ENCODE measurements around the gene OSCP1.
A peak's percentile ranks its signal among the peaks of the same experiment; 100 is the strongest.

Gene OSCP1

DNA sequence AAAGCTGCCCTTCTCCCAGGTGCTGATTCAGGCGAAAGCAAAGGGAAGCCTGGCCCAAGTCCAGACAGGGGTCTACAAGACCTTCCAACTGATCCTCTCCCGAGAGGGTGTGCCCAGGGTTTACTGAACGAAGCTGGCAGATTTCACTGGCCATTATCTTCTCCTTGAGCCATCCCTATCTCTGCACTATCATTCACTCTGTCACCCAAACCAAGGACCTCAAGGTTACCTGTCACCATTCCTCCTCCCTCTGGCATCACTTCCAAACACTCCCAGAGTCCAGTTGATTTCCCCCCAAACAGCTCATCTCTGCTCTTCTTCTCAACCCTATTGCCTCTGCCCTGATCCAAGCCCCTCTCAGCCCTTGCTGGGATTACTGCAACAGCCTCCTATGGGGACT, 69.5 kb downstream of the OSCP1 start:
- no peak for DNase-seq

GRCh38 chr1:36380143-36380619, 70.1 kb downstream of the OSCP1 start:
- DNase-seq = no peak

DNA sequence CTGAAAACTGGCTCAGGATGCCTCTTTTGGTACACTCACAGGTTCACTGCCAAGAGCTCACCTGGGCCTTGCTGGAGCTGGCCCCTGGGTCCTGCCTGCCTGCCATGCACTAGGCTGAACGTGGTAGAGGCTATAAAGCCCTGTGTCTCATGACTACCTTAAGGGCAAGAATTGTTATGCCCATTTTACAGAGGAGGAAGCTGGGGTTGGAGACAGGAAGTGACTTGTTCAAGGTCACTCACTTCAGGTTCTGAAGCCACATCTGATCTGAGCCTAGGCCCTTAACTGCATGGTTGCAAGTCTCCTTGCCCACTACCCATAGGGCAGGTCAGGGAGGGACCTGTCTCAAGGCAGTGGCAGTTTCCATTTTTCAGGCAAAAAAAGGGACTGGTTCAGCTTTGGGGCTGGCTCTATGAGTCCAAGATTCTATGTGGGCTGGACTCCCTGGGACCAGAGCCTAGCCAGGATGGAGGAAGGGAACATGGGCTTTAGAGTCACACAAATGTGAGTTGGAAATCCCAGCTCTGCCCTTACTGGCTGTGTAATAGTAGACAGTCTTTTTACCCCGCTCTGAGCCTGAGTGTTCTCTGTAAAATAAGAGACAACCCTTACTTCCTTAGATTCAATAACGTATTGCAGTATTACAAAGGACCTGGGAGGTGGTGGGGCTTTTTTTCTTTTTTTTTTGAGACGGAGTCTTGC, 72.3 kb downstream of the OSCP1 start:
- DNase-seq = no peak

DNA sequence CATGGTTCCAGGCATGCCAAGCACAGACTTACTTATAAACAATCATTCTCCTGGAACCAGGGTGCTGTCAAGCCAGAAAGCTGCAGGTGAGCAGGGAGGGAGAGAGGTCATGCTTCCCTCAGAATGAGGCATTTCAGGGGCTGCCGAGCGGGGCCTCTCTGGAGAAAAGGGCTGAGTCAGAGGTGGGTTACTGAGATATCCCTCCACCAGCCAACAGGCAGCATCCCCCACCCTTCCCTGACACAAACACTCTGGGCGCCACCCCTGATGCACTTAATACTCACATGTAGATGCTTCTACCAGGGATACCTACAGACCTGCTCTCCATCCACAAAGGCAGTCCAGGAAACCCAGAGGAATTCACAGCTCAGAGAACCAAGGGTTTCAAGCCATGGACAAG, 77.6 kb downstream of the OSCP1 start:
- DNase-seq = no peak

DNA sequence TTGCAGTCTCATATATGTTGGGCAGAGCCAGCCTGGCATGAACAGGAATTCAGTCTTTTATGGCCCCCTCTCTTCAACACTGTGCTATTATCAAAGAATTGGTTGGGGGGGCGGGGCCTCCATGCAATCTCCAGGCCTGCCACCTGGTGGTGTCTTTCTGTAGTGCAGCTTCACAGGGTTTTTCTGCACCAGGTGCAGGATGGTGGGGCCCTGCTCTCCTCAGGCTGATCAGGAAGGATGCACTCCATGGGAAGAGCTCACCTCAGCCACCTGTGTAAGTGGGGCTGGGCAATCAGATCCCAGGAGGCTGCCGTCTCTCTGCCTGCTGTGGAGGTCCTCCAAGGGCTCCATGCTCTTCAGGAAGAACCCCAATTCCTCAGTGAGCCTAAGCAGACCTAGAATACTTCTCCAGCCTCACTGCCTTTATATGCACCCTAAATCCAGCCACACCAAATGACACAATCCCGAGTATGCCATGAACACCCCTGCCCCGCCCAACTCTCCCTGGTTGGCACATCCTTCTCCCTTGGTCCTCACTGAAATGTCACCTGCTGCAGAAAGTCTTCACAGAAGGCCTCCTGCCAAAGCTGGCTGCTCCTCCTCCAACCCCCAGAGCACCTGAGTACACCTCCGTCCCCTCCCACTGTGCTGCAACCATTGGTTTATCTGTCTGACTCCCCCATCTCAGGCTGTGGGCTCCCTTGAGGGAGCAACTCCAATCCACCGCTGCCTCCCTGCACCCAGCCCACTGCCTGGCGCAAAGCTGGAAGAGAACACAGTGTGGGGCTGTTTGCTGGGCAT, 81.0 kb downstream of the OSCP1 start:
- peak; percentile 74 for DNase-seq
